Right lobe of liver (tissue), 4 donors: ENCODE measurements around the gene GGT6.

Experiments
- POLR2A ChIP-seq: fragments of 450-650 bp; IDR thresholded peaks from one replicate; pipeline ENCODE4 v1.6.1; 2017; ENCODE audit warnings: antibody characterized with exemption, mild to moderate bottlenecking
- TF ChIP-seq, protein P1 (sequence below), 4 donors: fragments of 200-600 bp in 3 of 4; fragments of 450-650 bp in 1 of 4; IDR thresholded peaks; one replicate each; pipeline versions ENCODE4 v1.5.1 to v1.8.0; 2016 to 2022; ENCODE audit warnings: antibody characterized with exemption in 4 of 4, mild to moderate bottlenecking in 2 of 4
- donor health status: DM: no; HTN: no; CAD: no.
- donor health status: DM: no; HTN: no; CAD: no.
- donor health status: DM: no; HTN: yes; CAD: no.

DNA sequence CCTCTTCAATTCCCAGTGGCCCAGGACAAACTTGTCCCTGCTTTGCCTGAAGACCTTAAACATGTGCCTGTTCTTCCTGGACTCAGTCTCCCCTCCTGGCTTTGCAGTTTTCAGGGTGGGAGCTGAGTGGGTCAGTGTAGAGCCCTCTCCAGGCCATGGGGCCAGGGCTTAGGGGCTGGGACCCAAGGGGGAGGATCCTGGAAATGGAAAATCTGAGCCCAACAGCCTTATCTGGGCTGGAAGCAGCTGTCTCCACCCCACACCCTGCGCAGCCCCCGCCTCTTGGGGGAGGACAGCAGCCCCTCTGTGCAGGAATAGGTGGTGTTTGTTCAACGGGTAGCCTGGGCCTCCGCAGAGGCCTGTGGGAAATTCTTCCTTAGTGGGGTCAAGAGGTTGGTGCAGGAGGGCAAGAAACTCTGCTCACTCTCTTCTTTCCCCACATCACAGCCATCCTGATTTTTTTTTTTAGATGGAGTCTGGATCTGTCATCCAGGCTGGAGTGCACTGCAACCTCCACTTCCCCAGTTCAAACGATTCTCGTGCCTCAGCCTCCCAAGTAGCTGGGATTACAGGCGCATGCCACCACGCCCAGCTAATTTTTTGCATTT lies 17.1 kb upstream of the GGT6 start:
- TF ChIP-seq, protein P1, sequence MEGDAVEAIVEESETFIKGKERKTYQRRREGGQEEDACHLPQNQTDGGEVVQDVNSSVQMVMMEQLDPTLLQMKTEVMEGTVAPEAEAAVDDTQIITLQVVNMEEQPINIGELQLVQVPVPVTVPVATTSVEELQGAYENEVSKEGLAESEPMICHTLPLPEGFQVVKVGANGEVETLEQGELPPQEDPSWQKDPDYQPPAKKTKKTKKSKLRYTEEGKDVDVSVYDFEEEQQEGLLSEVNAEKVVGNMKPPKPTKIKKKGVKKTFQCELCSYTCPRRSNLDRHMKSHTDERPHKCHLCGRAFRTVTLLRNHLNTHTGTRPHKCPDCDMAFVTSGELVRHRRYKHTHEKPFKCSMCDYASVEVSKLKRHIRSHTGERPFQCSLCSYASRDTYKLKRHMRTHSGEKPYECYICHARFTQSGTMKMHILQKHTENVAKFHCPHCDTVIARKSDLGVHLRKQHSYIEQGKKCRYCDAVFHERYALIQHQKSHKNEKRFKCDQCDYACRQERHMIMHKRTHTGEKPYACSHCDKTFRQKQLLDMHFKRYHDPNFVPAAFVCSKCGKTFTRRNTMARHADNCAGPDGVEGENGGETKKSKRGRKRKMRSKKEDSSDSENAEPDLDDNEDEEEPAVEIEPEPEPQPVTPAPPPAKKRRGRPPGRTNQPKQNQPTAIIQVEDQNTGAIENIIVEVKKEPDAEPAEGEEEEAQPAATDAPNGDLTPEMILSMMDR (IDR thresholded peaks at IDR 0.05): no peak
- no peak for TF ChIP-seq POLR2A
